Measurements from ENCODE around the gene OVCH2.

DNA sequence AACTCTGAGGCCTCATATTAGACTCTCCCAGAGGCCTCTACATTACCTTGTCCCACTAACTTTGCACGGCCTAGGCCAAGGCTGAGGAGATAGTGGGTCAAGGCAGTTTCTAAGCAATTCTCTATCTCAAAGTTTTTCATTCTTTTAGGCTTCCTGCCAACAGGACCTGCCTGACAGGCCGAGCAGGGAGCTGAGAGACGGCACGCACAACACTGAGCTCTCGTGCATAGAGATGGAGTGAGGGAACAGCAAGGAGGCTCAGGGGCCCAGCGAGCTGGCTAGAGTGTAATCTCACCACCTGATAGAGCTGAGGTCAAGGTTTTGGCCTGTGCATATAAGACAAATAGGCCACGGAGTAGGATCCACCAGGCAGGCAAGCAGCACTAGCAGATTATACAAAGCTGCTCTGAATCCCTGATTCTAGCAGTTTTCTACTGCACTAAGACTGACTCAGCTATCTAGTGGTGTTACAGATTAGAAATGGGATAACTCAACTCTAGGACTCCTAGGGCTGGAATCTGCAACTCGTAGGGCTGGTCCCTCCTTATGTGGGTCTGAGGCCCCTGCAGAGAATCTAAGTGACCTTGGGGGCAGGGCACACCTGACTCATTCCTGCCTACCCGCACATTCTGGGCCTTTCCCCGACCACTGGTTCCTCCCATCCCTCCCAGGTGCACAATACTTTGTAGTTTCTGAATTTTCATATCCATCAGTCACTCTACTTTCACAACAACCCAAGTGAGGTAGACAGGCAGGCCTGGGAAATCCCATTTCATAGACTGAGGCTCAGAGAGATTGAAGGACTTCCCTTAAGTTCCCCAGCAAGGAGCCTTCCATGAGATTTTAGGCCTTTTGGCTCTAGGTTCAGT lies 34.7 kb downstream of the OVCH2 start:
- TF ChIP-seq, protein P1, sequence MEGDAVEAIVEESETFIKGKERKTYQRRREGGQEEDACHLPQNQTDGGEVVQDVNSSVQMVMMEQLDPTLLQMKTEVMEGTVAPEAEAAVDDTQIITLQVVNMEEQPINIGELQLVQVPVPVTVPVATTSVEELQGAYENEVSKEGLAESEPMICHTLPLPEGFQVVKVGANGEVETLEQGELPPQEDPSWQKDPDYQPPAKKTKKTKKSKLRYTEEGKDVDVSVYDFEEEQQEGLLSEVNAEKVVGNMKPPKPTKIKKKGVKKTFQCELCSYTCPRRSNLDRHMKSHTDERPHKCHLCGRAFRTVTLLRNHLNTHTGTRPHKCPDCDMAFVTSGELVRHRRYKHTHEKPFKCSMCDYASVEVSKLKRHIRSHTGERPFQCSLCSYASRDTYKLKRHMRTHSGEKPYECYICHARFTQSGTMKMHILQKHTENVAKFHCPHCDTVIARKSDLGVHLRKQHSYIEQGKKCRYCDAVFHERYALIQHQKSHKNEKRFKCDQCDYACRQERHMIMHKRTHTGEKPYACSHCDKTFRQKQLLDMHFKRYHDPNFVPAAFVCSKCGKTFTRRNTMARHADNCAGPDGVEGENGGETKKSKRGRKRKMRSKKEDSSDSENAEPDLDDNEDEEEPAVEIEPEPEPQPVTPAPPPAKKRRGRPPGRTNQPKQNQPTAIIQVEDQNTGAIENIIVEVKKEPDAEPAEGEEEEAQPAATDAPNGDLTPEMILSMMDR (IDR thresholded peaks at IDR 0.05; ENCODE audit: low read length): no peak
- no peak for TF ChIP-seq EZH2 (IDR thresholded peaks at IDR 0.05; ENCODE audit: borderline replicate concordance, low read length)
